GM12874 (cell line): ENCODE data around the gene COX6A2.

ENCODE experiments used
- TF ChIP-seq, protein P1 (sequence below): IDR thresholded peaks from 2 replicates; pipeline ENCODE4 v1.5.1; 2011; ENCODE audit warnings: low read depth, mild to moderate bottlenecking, control low read depth, low read length, moderate library complexity; ENCODE audit not compliant: insufficient read depth

Gene COX6A2

DNA sequence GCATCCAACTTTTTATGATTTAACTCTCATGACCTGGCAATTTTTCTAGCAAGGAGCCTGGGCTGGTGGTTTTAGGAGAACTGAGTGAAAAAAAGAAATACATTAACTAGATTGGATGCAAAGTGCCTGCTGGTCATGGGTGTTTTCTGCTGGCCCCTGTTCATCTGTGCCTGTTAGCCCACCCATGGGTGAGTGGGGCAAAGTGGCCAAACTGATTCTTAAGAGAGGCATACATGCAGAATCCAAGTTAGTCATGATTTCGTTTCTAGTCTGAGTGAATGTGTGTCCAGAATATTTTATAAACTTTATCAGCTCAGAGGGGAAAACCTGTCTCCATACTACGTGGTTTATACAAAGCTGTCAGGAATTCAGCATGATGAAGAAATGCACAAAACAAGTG, 39.6 kb downstream of the COX6A2 start:
- TF ChIP-seq, protein P1, sequence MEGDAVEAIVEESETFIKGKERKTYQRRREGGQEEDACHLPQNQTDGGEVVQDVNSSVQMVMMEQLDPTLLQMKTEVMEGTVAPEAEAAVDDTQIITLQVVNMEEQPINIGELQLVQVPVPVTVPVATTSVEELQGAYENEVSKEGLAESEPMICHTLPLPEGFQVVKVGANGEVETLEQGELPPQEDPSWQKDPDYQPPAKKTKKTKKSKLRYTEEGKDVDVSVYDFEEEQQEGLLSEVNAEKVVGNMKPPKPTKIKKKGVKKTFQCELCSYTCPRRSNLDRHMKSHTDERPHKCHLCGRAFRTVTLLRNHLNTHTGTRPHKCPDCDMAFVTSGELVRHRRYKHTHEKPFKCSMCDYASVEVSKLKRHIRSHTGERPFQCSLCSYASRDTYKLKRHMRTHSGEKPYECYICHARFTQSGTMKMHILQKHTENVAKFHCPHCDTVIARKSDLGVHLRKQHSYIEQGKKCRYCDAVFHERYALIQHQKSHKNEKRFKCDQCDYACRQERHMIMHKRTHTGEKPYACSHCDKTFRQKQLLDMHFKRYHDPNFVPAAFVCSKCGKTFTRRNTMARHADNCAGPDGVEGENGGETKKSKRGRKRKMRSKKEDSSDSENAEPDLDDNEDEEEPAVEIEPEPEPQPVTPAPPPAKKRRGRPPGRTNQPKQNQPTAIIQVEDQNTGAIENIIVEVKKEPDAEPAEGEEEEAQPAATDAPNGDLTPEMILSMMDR, result no peak

GRCh38 chr16:31386157-31386984, 41.8 kb downstream of the COX6A2 start:
- TF ChIP-seq, protein P1, result no peak

- TF ChIP-seq, protein P1, result no peak
Observed at GRCh38 chr16:31385680-31386079, 42.5 kb downstream of the COX6A2 start.

- TF ChIP-seq, protein P1, result peak; percentile 93
Observed at GRCh38 chr16:31382485-31383161, 45.5 kb downstream of the COX6A2 start.

- TF ChIP-seq, protein P1, result no peak
Observed at GRCh38 chr16:31380201-31380600, 48.0 kb downstream of the COX6A2 start.
